ENCODE data around the gene CLDN2.
"Not testable (repeated sequence)": the region's sequence is repeated elsewhere in the genome, so short reads cannot be mapped to it uniquely, and the experiment has no call there.

CLDN2 gene

DNA sequence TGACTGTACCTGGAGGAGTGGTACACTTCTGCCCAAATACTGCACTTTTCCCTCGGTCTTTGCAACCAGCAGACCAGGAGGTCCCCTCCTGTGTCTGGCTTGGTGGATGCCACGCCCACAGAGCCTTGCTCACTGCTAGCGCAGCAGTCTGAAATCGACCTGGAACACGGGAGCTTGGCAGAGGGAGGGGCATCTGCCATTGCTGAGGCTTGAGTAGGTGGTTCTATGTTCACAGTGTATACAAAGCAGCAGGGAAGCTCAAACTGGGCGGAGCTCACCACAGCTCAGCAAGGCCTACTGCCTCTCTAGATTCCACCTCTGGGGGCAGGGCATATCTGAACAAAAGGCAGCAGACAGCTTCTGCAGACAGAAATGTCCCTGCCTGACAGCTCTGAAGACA, 46.3 kb downstream of the CLDN2 start:
- not testable (repeated sequence) for FAIRE-seq

DNA sequence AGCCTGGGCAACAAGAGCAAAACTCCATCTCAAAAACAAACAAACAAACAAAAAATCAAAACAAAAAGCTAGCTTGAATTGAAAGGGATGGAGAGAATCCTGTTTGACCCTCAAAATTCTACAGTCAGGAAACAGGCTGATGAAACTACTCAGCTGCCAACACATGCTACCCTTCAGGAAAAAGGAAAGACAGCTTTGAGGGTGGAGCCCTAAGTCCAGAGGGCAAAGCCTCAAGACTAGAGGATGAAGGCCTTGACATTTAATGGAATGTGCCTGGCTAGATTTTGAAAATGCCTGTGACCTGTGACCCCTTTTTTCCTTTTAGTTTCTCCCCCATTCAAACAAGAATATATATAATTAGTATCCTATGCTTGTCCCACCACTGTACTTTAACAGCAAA, 52.7 kb downstream of the CLDN2 start:
- FAIRE-seq, result no peak

DNA sequence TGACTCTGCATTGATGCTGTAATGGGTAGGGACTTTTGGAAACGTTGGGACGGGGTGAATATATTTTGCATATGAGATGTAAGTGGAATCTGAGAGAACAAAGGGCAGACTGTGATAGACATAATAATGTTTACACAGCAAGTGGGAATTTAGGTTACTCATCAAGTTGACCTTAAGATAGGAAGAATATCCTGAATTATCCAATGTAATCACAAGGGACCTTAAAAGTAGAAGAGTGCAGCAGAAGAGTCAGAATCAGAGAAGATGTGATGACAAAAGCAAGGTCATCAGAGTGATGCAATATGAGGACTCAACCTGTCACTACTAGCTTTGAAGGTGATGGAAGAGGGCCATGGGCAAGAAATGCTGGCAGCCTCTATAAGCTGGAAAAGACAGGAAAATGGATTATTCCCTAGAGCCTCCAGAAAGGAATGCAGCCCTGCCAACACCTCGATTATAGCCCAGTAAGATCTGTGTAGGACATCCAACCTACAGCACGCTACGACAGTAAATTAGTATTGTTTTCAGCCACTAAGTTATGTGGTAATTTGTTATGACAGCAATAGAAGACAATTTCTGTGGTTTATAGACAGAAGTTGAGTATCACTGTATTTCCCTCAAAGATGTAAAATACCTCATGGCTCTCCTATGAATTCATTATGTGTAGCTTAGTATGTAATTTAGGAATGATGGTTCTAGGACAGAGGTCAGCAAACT, 53.4 kb downstream of the CLDN2 start:
- no peak for FAIRE-seq

DNA sequence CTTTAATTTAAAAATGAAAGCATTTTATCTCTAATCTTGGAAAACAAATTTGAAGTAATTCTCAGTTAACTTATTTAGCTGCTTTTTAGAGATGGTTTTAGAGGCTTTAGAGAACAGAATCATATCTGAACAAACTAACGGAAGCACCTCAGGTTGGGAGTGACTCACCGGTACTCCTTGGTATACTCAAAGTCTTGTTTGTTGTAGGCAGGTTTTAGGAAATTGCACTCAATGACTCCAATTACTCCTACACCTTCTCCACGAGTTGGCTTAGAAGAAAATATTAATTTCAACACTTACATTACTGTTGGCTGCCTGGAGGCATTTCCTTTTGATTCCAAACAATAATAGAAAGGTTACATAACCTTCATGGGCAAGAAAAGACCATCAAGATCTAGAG, 56.2 kb downstream of the CLDN2 start:
- no peak for FAIRE-seq

All from G401.6 (cell line).